Left ventricle myocardium superior (tissue), 1 donor: ENCODE results near the gene NFKB1. TPM values are rescaled to one million over a fixed set of nuclear protein-coding genes. Genes with fewer than 3 reads are reported as not detected.
A peak's percentile ranks its signal among the peaks of the same experiment; 100 is the strongest.

Experiments
- ATAC-seq: fragments of 200-7000 bp; cut with Tn5 transposase; one replicate; pipeline ENCODE4 v1.9.1; 2020; ENCODE audit warnings: mild to moderate bottlenecking, moderate library complexity
- DNase-seq: peaks from one replicate; pipeline ENCODE4 v3.0.0-alpha.2; 2020
- intact Hi-C: fragments of 100-400 bp; cut with micrococcal nuclease; formaldehyde crosslinking; loops from one replicate; pipeline ENCODE4 v1.11.0; 2022
- total RNA-seq: library from RNA; stranded (reverse); fragmentation: NEBNext Ultra II Directional; extraction: Animal tissue kit (Norgen Biotek cat#: 25700); gene quantifications from one replicate; pipeline ENCODE4 v1.2.1, GENCODE V29; 2021
- donor health status: DM: no; HTN: yes; CAD: no; lungs with severe emphysema.

Gene NFKB1
- total RNA-seq, 1 donor from 2014 or later, result 19.0 TPM

DNA sequence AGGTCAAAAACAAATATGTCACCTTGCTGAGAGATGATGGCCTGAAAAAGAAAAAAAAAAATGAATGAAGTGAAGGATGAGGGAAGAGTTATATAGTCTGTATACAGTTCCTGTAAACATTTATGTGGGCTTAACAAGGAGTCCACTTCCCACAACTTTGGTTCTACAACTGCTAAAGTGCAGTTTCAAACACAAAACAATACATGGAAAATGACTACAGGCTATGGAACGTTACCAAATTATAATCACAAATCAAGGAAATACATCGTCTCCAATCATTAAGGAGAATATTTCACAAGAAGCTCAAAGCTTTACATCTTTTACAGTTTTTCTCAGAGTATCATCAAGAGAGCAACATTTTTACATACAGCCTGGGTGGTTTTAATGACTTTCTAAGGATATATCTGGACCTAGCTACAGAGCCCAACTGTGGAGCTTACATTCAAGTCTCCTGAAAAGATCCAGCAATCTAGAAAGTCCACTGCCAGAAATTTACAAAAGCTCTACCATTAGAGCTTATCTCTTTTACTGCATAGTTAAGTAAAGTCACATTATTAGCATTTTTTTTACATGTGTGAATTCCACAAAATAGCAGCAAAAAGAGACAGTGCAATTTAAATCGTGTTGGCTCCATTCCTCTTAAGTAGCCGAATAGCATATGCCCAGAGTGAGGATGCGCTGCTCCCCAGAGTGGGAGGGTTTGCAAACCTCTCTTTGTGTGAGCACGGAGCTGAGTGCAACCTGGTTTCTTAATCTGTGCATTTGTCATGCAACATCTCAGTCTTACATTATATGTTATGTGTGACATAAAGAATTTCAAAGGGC lies 131.3 kb downstream of the NFKB1 start:
- DNase-seq (no peak), ATAC-seq (no peak)
- intact Hi-C loops, result no loop called here

DNA sequence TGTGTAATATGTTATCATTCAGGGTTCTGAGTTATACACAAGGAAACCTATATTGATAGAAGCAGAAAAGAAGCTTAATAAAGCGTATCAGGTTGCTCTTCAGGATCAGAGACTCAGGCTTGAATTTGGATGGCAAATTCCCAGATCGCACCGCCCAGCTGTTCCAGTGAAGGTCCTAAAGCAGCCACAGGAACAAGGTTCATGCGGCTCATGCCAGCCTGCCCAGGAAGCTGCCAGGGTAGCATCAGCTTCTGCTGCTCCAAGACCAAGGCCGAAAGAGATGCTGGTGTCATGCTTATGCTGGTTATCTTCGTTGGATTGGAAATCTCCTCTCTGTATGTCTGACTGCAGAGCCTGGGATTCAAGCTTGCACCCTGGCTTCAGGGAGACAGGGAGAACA lies 131.9 kb downstream of the NFKB1 start:
- DNase-seq (no peak), ATAC-seq (no peak)
- intact Hi-C loops, result no loop called here

GRCh38 chr4:102637391-102637790 lies 136.2 kb downstream of the NFKB1 start:
- intact Hi-C loops, result no loop called here
- no peak for ATAC-seq
- DNase-seq, result no peak

- intact Hi-C loops, result no loop called here
- ATAC-seq, result no peak
- DNase-seq, result no peak
Measured at GRCh38 chr4:102638621-102639020, 137.5 kb downstream of the NFKB1 start.

GRCh38 chr4:102639598-102639997 lies 138.4 kb downstream of the NFKB1 start:
- ATAC-seq (no peak), DNase-seq (no peak)
- intact Hi-C loops, result no loop called here

DNA sequence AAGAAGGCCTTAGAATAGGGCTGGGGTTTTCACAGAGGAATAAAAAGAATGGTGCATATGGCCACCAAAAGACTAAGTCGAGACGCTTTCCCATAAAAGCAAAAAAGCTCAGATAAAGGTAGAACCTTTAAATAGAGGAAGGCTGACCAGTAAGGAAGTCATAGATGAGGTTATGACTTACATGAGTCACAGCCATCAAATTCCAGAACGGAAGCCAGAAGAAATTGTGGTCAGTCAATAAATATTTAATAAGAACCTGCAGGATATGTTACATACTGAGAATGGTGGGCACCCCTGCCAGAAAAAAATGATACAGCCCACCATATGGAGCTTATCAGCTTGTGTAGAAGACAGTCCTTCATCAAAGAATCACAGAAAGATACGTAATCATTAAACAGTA lies 139.5 kb downstream of the NFKB1 start:
- intact Hi-C loops, result no loop called here
- ATAC-seq (no peak), DNase-seq (no peak)

DNA sequence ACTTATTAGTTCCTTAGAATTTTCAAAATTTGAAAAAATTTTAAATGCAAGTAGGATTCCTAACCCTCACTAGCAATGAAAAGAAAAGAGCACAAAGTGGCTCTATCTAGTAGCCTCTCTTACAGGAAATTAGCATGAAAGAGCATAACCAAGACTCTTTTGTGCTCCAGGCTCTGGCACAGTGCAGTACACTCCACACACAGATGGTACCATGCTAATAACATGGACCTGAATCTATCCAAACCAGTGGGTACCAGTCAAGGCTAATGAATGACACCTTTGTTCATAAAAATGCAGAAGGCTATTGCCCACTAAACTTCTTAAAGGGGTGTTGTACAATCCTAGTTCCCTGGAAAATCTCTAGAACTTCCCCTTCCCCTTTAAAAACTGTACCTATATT lies 140.6 kb downstream of the NFKB1 start:
- intact Hi-C loops, result no loop called here
- DNase-seq, result no peak
- no peak for ATAC-seq

DNA sequence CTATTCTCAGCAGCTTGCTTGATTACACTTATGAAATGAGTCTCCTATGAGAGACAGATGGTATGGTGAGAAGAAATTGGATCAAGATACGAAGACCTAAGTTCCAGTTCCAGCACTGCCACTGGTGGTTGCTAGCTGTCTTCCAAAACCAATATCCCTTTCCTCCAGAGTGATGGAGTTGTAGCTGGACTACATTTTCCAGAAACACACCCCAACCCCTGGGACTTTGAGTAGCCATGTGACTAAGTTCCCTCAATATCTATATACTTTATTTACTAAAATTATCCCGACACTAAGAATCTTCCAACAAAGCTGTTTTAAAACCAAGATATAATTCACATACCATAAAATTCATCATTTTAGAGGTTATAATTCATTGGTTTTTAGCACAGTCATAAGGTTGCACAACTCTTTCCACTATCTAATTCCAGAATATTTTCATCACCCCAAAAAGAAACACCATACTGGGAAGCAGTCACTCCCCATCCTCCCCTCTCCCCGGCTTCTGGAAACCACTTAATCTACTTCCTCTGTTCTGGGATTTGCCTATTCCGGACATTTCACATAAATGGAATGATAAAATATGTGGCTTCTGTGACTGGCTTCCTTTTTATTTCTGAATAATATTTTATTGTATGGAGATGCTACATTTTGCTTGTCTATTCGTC lies 141.6 kb downstream of the NFKB1 start:
- intact Hi-C loops, result no loop called here
- DNase-seq, result no peak
- ATAC-seq, result peak; percentile 88

DNA sequence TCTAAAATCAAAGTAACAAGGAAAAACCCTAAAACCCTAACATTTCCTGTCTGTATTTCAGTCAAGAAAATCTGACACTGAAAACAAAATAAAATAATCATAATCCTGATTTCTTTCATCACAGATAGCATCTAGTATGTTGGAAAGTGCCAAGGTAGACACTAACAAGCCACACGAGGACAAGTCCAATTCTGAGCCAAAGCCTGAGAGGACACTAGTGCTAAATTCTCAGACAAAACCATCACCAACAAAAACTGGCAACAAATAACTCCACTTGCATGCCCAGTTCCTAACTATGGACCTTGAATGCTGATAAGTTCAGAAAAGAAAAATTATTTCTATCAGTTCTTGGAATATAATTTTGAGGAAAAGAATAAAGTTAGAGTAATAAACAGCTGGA lies 146.0 kb downstream of the NFKB1 start:
- intact Hi-C loops, result no loop called here
- DNase-seq (no peak), ATAC-seq (peak; percentile 39)

DNA sequence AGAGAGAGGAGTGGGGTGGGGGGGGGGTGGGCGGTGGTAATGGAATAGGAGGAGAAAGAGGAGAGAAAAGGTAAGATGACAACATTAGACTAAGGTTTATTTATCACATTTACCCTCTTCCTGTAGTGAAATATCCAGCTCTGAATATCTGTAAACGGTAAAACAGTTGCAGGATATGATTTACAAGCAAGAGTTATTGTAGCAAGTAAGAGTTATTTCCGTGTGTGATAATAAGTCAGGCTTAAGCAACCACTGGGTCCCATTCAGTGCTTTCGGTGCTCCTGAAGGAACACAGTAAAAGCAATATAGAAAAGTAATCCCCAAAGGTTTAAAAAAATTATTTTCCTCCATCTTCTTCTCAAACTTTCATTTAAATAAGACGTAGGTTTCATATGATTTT lies 156.0 kb downstream of the NFKB1 start:
- DNase-seq (no peak), ATAC-seq (no peak)
- intact Hi-C loops, result no loop called here

GRCh38 chr4:102663073-102663472 lies 161.9 kb downstream of the NFKB1 start:
- intact Hi-C loops, result no loop called here
- ATAC-seq (peak; percentile 39), DNase-seq (no peak)

- intact Hi-C loops, result no loop called here
- no peak for ATAC-seq
- DNase-seq, result no peak
Measured at GRCh38 chr4:102665527-102665926, 164.4 kb downstream of the NFKB1 start.

Other genes with a start within 250 kb of the NFKB1 start
- 5.0 TPM for gene SLC39A8, start 155.9 kb upstream of the NFKB1 start, total RNA-seq